Cerebellar nuclear complex (tissue), 1 donor: ENCODE results near the gene SRD5A3.

Source experiments
- DNase-seq, 2 experiments: peaks; one replicate each; lab custom pipeline; 2025; lab: John Stamatoyannopoulos, UW

Gene SRD5A3

GRCh38 chr4:55376698-55377097 lies 30.7 kb downstream of the SRD5A3 start:
- no peak for DNase-seq

DNA sequence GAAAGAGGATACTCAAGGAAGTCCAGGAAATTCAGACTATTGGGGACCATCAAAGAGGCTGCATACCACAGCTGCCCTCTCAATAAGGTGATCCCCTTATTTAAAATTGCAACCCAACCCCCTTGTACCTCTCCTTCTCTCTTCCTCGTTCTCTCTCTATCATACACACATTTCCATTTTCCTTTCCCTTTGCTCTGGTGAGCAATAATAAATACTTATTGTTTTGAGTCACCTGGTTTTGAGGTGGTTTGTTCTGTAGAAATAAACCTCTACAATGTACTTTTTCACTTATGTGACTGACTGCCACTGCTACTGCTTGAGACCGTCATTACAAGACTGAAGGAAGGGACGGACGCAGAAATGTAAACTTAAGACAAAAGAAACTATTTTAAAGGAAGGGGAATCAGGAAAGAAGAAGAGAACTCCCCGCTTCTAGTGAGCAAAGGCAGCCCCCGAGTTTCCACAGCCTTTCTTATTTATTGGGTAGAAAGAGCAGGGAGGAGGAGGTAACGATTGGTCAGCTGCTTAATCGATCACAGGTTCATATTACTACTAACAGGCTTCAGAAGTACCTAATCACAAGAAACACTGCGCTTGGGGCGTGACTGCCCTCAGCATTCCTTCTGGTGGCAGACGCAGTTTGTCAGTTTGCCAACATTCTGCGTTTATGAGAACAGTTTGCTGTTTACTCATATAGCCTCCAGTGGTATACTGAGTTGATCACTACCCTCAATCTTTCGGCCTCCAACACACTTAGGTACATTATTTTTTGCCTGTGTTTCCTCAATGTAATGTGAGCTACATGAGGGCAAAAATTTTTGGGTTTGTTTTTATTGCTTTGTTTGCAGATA lies 32.8 kb downstream of the SRD5A3 start:
- DNase-seq, result no peak

- no peak for DNase-seq
Observed at GRCh38 chr4:55380576-55380975, 34.5 kb downstream of the SRD5A3 start.

DNA sequence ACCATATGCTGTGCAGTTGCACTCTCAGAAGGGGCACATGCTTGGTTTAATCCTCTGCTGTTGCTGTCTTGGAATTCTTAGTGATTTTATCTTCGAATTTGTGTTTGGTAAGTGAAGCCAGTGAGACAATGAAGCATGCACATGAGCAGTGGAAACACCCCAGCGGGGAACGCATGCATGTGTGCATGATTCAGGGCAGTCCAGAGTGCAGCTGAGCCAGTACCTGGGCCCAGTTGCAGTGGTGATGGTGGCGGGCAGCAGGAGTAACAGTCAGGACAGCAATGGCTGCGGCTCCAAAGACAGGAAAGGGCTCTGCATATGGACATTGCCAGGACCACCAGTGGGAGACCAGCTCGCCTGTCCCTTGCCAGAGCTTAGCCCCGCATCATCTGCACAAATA lies 35.5 kb downstream of the SRD5A3 start:
- DNase-seq, result no peak

DNA sequence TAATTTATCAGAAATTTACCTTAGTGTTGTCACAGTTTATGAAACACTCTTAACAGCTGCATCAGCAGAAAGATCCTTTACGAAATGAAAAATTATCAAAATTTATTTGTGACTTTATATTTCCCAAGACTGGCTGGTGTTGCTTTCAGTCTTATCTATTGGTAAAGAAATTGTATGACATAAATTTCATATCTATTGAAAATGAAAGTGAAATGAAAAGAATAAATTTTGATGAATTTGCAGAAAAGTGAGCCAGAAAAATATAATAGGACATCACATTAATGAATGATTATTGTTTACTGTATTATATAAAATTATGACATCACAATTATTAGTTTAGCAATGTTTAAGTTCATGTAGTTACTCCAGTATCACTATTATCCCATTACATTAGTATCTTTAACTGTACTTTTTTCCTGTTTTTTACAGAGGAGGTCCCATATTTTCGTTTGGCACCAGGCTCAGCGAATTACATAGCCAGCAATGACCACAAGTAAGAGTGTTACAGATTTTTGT lies 36.5 kb downstream of the SRD5A3 start:
- no peak for DNase-seq

DNA sequence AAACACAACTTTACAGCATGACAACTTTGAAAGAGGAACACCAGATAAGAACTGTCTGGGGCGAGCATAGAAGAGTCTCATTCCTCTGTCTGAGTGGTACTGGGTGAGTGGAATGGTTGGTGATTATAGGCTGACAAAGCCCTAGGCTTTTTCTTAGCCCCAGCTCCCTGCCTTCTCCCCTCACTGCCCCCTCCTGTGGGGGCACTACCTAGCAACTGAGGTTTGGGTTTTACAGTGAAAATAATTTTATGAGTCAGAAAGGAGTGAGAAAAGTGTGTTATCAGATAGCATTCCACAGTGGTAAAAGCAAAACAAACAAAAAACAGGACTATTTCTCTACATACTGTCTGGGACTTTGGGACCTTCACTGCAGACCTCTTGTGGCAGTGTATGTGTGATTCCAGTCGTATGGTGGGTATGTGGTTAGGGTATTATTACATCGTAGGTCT lies 39.2 kb downstream of the SRD5A3 start:
- DNase-seq, result no peak

- DNase-seq, result no peak
Observed at GRCh38 chr4:55386073-55386472, 40.0 kb downstream of the SRD5A3 start.

GRCh38 chr4:55386840-55387239 lies 40.8 kb downstream of the SRD5A3 start:
- DNase-seq, result no peak

- DNase-seq, result no peak
Observed at GRCh38 chr4:55393461-55394320, 47.6 kb downstream of the SRD5A3 start.

DNA sequence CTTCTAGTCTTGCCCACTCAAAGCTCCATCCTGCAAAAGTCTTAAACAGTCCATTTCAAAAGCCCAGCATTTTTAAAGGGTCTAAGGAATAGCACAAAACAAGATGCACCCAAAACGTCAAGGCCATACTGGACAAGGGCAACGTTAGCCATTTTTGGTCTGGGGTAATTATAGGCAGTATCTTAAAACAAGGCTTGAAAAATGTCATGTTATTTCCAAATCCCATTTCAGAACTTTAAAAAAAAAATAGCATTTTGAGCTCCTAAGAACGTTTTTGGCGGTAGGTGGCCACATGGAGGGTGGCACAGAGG lies 49.1 kb downstream of the SRD5A3 start:
- no peak for DNase-seq

- peak; percentile 43 to 74 for DNase-seq
Observed at GRCh38 chr4:55395529-55396307, 49.7 kb downstream of the SRD5A3 start, which contains the start of gene TMEM165. TMEM165 (plus strand) TSS chr4:55395957; CDS start chr4:55396190, 233 bp downstream.

- no peak for DNase-seq
Observed at GRCh38 chr4:55396308-55397125, 50.5 kb downstream of the SRD5A3 start.

DNA sequence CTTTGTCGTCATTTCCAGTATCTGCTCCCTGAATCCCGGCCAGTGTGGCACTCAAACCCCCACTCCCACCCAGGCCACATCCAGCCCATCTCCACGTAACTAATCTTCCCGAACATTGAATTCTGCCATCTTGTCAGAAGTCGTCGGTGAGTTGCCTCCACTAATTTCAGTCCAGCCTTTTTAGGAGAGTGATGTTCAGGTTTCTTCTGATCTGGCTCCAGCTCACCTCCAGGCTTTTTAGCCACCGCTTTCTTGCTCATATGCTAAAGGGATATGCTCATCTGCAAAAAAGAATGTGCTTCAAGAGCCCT lies 51.0 kb downstream of the SRD5A3 start:
- DNase-seq, result no peak

GRCh38 chr4:55397520-55398321 lies 51.7 kb downstream of the SRD5A3 start:
- no peak for DNase-seq

GRCh38 chr4:55398461-55398860 lies 52.4 kb downstream of the SRD5A3 start:
- no peak for DNase-seq

DNA sequence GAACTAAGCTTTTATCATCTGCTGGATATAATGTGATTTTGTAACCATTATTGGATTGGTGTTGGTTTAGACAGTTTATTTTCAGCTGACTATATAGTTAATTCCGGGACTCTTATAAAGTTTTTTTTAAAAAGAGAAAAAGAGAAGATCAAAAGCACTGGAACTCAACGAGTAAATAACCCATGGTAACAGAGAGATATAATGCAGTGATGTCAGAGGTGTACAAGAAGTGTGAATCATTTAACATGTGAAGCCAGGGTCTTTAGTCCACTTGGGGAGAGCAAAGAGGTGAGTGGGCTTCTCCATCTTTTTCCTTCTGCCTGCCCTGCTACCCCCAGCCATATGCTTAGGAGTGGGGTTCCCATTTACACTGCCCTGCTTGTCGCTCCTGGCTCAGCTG lies 52.9 kb downstream of the SRD5A3 start:
- no peak for DNase-seq

- DNase-seq, result no peak
Observed at GRCh38 chr4:55399581-55399980, 53.5 kb downstream of the SRD5A3 start.

GRCh38 chr4:55405073-55405472 lies 59.0 kb downstream of the SRD5A3 start:
- no peak for DNase-seq

DNA sequence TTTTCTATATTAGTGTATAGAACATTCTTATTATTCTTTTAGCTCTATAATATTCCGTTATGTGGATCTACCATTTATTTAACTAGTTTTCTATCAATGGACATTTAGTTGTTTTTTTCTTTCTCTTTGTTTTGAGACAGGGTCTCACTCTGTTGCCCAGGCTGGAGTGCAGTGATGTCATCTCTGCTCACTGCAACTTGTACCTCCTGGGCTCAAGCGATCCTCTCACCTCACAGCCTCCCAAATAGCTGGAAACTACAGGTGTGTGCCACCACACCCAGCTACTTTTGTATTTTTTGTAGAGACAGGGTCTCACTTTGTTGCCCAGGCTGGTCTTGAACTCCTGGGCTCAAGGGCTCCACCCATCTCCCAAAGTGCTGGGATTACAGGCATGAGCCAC lies 60.5 kb downstream of the SRD5A3 start:
- DNase-seq, result no peak

DNA sequence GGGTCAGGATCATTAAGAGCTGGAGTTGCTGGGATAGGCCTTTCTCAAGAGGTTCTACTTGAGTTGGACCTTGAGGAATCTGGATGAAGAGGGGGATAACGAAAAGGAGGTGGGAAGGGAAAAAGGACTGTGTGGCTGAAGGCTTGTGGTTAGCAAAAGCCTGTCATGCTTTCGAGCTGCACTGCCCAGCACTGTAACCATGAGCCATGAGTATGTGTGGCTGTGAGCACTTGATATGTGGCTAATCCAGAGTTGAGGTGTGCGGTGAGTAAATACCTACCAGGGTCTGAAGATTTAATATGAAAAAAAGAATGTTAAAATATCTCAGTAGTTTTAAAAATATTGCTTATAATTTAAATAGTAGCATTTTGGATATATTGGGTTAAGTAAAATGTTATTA lies 61.1 kb downstream of the SRD5A3 start:
- DNase-seq, result no peak

DNA sequence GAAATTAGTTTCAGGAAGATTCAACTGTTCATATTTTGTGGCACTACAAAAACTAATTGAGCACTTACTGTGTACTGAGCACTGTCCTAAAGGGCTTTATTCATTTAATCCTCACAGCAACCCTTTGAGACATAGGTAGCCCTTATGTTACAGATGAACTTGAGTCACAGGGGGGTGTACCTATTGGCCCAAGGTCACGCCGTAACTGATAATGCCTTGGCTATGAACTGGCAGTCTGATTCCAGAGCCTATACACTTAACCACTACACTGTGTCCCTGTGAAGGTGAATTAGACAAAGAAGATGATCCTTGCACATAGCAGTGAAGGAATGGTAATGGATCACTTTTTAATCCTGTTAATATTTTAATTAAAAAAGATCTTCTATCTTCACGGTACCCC lies 61.7 kb downstream of the SRD5A3 start:
- DNase-seq, result no peak
